Vagina (tissue), 2 donors: ENCODE results near the gene AMPD3.
A peak's percentile ranks its signal among the peaks of the same experiment; 100 is the strongest.

ENCODE experiments used
- POLR2A ChIP-seq, 2 donors: fragments of 450-650 bp; IDR thresholded peaks; one replicate each; pipeline ENCODE4 v1.6.1; 2017; ENCODE audit warnings: antibody characterized with exemption in 2 of 2, mild to moderate bottlenecking in 2 of 2, moderate library complexity in 2 of 2
- POLR2AphosphoS5 ChIP-seq, 2 donors: sonication (generic); formaldehyde crosslinking; IDR thresholded peaks; one replicate each; pipeline ENCODE4 v1.9.0; 2017; ENCODE audit warnings: antibody characterized with exemption in 2 of 2, mild to moderate bottlenecking in 2 of 2, low read depth in 1 of 2; ENCODE audit not compliant: insufficient read depth in 1 of 2
- TF ChIP-seq, protein P1 (sequence below), 3 experiments: fragments of 450-650 bp in 2 of 3; fragments of 200-600 bp in 1 of 3; sonication (generic) in 1 of 3; IDR thresholded peaks; one replicate each; pipeline ENCODE4 v1.5.1; 2017 to 2019; ENCODE audit warnings: antibody characterized with exemption in 3 of 3, mild to moderate bottlenecking in 2 of 3, moderate library complexity in 2 of 3

GRCh38 chr11:10490398-10491241 lies 35.6 kb downstream of the AMPD3 start:
- TF ChIP-seq, protein P1, sequence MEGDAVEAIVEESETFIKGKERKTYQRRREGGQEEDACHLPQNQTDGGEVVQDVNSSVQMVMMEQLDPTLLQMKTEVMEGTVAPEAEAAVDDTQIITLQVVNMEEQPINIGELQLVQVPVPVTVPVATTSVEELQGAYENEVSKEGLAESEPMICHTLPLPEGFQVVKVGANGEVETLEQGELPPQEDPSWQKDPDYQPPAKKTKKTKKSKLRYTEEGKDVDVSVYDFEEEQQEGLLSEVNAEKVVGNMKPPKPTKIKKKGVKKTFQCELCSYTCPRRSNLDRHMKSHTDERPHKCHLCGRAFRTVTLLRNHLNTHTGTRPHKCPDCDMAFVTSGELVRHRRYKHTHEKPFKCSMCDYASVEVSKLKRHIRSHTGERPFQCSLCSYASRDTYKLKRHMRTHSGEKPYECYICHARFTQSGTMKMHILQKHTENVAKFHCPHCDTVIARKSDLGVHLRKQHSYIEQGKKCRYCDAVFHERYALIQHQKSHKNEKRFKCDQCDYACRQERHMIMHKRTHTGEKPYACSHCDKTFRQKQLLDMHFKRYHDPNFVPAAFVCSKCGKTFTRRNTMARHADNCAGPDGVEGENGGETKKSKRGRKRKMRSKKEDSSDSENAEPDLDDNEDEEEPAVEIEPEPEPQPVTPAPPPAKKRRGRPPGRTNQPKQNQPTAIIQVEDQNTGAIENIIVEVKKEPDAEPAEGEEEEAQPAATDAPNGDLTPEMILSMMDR (IDR thresholded peaks at IDR 0.05), result no peak
- peak; percentile 79 to 82 for TF ChIP-seq POLR2AphosphoS5 (IDR thresholded peaks at IDR 0.05; ENCODE audit: insufficient read depth in 1 of 2, low read depth in 1 of 2)
- no peak for TF ChIP-seq POLR2A (IDR thresholded peaks at IDR 0.05)
